Measurements from ENCODE around the gene POLE. TPM values are rescaled to one million over a fixed set of nuclear protein-coding genes. Genes with fewer than 3 reads are reported as not detected.

POLE gene
- total RNA-seq, 1 donor from 2014 or later, result 123 TPM

DNA sequence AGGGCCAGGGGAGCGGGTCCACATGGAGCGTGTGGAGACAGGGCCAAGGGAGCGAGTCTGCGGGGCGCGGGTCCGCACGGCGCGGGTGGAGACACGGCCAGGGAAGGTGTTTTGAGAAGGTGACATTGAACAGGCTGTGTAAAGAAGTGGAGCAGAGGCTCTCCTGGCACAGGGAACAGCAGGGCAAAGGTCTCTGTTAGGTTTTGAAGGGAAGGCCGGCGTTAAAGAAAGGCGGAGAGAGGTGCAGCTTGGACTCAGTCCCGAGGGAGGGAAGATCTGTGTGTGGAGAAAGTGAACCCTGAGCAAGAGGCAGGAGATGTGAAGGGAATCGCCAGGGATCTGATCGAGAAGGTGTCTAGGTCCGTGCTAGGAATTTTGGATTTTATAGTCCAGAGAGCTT lies 2.1 kb upstream of the POLE start:
- intact Hi-C loops (cut with micrococcal nuclease), result loop anchor here (10.0 kb wide), 1 partner anchor 544 kb away; the partner anchor contains the start of genes DDX51 and NOC4L

DNA sequence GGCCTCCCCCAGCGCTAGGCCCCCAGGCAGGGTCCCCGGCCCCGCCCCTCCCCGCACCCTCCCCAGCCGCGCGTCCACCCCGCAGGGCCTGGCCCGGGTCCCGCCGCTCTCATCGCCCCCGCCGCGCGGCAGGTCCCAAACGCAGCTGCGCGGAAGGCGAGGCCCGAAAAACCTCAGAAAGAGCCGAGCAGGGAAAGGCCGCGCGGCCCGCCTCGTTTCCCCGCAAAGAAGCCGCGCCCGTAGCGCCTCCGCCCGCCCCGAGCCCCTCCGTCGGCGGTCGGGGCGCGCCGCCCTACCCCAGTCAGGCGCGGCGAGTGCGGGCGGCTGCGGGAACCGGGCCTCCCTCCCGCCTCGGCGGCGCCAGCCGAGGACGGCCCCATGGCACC lies 324 bp downstream of the POLE start:
- intact Hi-C loops (cut with micrococcal nuclease), result loop anchor here (1.0 to 10.0 kb wide), 8 partner anchors 23 to 758 kb away; partner anchors contain the start of genes ANKLE2, CHFR, DDX51 and NOC4L

DNA sequence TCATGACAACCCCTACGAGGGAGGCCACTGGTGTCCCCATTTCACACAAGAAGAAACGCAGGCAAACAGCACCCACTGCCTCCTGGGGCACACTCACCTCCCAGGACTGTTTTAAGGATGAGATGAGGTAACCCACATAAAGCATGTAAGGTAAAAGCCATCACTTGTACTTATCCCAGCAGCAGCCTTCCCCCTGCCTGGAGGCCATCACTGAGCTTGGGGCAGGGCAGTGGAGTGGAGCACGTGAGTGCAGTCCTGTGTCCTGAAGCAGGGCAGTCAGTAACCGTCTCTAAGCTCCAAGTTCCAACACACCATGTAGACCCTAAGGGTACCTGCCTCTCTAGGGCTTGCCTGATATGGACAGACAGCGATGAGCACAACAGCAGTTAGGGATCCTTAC lies 1.7 kb downstream of the POLE start:
- intact Hi-C loops (cut with micrococcal nuclease), result loop anchor here (10.0 kb wide), 1 partner anchor 541 kb away; the partner anchor contains the start of genes DDX51 and NOC4L

DNA sequence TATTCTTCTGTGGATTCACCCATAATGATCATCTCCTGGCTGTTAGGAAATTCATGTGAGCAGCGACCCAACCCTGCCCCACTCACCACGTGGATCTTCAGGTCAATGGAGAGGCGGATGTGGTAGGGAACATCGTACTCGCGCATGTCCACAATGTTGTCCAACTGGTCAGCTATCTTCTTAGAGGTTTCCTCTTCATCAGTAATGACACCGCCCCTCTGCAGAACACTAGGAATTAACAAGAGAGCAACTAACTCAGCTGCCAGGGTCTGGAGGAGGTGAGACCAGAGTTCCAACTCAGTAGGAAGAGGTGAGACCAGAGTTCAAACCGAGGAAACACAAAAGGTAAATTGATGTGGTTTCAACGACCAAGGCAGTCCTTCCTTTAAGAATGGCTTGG lies 9.7 kb downstream of the POLE start:
- intact Hi-C loops (cut with micrococcal nuclease), result no loop called here

DNA sequence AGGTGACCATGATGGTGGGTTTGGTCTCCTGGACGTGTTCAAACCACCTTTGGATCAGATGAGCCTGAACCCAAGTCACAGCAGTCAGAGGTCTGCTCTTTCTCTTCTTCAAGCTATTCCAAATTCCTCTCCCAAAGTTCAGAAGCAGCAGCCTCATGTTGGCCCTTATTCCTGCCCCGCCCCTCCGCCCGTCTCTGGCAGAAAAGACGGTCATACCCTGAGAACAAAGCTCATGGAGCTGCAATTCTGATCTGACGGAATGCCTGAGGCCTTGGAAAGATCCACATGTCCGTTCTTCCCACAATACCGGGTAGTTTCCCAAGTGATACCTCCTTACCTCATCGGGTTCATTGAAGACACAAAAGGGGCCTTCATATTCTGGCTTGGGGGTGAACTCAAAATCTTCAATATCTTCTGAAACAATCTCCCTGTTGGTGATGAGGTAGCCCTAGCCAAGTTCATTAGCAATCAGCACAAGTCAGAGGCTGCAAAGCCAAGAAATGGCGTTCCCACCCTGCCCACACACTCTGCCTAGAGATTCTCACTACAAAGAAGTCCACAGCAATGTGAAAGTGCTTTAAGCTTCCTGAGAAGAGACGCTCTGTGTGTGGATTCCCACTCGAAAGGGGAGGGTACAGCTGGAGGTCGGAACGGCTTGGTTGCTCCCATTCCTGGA lies 11.2 kb downstream of the POLE start:
- intact Hi-C loops (cut with micrococcal nuclease), result no loop called here

DNA sequence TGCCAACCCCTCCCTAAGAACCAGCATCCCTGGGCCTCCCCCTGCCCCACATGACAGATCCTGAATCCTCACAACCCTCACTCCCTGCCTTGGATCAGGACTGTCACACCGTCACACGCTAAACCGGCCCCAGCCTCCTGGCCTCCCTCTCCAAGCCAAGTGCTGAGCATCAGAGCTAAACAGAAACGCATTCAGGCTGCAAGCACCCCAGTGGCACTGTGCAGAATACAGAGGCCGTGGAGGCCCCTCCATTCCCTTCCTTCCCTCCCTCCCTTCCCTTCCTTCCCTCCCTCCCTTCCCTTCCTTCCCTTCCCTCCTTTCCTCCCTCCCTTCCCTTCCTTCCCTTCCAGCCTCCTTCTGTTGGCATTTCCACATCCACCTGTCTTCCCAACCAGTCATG lies 12.6 kb downstream of the POLE start:
- intact Hi-C loops (cut with micrococcal nuclease), result no loop called here

DNA sequence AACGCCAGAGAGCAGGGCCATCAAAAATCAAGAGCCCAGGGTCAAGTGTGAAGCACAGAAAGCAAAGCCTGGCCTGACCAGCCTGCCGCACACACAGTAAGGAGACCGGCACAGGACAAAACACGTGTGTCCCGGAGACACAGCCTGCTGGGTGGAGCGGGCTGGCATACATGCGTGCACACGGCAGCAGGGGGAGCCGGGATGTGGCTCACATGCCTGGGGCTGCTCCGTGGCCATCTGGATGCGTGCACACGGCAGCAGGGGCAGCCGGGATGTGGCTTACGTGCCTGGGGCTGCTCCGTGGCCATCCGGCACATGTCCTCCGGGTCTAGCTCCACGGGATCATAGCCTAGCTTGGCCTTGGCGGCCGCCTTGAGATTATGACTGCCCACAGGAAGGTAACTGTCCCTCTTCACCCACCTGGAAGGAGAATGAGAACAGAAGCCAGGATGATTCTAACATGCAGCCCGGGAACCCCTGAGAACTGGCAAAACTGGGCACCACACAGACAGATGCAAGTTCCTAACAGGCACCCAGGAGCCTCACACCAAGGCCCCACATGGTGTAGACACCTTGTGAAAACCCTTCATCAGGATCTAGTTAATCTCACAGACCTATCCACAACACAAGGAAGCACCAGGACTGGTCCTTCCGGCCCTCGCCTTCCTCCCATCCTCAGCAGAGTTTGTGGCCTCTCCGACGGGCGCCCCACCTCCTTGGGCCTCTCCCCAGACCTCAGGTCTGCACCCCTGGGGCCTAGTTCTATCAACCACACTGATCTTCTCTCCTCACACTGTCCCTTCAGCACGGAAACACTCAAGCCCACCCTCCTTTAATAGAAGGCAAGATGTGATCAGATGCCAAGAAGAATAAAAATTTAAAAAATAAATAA lies 13.6 kb downstream of the POLE start:
- intact Hi-C loops (cut with micrococcal nuclease), result no loop called here

DNA sequence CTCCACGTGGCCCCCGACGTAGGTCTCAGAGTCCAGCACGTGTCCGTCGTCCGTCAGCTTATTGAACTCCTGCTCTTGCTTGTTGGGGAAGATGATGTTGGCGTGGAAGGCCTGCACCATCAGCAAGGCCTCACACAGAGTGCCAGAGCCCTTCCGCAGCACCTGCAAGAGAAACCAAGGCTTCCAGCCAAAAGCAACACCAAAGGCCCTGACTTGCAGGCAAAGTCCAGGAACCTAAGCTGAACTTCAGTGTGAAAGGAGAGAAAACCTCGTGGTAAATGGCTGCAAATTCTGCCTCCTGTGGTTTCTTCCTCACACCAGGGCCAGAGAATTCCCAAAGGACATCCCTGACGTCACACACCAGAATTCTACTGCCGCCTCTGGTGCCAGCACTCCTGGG lies 14.5 kb downstream of the POLE start:
- intact Hi-C loops (cut with micrococcal nuclease), result no loop called here

DNA sequence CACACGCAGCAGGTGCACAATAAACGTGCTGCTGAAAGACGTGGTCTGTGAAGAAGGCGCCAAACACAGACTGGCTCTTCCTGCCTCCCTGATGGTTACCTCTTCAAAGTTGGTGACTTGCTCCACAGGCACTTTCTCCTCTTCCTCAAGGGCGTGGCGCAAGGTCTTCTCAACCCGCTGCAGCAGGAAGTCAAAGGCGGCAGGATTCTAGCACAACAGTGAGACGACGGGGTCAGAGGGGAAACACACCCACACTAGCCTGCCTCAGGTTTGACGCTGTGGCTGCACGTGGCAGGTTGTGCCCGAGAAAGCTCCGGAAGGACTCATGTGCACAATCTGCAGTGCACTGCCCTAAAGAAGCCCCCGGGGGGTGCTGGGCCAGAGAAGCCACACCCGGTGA lies 15.0 kb downstream of the POLE start:
- intact Hi-C loops (cut with micrococcal nuclease), result no loop called here

DNA sequence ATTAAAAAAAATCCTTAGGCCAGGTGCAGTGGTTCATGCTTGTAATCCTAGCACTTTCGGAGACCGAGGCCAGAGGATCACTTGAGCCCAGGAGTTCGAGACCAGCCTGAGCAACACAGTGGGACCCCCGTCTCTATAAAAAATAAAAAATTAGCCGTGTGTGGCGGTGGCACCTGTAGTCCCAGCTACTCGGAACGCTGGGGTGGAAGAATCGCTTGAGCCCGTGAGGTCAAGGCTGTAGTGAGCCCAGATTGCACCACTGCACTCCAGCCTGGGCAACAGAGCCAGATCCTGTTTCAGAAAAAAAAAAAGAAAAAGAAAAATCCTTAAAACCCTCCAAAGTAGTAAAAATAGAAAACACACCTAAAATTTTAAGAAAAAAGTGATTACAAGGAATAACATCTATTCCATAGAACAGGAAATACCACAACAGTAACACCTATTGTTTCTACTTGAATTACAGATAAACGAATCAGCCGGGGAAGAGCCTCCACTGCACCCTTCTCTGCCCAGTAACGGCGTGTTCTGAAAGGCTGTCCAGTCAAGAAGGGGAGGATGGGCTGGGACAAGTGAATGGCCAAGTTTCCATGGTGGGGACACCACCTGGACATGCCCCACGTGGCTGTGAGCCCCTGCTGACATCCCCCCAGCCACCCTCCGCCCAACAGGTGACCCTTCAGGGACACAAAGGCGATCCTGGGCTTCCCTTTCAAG lies 17.8 kb downstream of the POLE start:
- intact Hi-C loops (cut with micrococcal nuclease), result no loop called here

DNA sequence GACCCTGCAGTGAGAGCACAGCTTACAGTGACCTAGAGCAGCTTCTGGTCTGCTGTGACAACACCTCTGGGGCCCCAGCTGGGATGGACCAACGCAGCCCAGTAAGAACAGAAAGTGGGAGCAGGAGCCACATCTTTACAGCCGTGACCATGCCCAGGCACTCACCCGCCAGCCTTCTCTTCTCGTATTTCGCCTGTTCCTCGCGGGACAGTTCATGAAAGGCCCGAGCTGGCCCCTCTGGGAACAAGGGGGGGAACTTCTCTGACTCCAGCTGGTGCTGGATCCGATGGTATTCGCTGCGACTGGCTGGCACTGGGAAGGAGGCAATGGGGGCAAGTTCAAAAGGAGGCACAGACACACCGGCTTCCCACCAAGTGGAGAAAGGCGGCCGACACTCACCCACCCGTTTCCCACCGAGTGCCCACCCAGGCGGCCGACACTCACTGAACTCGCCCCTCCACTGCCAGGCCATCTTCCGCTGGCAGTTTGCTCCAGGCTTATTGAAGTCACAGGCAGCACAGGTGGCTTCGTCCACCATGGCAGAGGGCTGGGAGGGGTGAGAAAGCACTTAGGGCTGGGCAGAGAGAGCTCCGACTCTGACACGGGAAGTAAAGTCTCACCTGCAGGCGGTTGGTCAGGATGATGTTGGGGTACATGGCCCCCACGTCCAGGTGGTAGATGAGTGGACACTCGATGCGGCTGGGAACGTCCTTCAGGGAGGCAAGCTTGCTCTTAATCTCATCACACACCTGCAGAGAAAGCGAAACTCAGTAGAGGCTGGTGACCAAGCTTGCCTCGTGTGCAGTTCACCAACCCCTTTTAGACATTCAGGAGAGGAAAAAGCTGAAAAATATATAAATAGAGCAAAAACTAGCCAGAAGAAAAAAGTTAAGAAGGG lies 18.7 kb downstream of the POLE start:
- intact Hi-C loops (cut with micrococcal nuclease), result no loop called here

DNA sequence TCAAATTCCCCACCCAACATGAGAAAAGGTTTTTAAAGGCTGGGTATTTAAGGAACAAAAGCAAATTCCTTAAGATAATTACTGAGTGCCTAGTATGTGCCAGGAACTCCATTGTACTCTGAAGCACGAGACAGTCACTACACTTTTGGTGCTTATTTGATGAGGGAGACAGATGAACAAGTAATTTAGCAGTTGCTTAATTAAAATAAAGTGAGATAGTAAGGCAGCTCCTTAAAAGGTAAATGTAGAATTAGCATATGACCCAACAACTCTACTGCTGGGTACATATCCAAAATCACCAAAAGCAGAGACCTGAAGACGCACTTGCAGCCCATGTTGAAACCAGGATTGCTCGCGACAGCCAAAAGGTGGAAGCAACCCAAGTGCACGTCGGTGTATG lies 21.3 kb downstream of the POLE start:
- intact Hi-C loops (cut with micrococcal nuclease), result no loop called here

DNA sequence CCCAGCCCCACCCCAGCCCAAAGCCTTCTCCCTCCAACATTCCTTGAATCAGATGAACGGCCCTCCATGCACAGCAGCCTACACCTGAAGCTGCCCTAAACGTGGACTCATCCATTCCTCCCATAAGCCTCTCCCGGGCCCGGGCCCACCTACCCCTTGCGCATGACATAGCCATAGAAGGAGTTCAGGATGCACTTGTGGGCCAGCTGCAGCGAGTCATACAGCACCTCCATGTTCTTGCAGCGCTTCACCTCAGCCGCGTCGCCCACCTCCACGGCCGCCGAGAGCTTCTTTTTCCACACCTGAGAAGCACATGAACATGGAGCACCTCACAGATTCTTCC lies 22.0 kb downstream of the POLE start:
- intact Hi-C loops (cut with micrococcal nuclease), result no loop called here

DNA sequence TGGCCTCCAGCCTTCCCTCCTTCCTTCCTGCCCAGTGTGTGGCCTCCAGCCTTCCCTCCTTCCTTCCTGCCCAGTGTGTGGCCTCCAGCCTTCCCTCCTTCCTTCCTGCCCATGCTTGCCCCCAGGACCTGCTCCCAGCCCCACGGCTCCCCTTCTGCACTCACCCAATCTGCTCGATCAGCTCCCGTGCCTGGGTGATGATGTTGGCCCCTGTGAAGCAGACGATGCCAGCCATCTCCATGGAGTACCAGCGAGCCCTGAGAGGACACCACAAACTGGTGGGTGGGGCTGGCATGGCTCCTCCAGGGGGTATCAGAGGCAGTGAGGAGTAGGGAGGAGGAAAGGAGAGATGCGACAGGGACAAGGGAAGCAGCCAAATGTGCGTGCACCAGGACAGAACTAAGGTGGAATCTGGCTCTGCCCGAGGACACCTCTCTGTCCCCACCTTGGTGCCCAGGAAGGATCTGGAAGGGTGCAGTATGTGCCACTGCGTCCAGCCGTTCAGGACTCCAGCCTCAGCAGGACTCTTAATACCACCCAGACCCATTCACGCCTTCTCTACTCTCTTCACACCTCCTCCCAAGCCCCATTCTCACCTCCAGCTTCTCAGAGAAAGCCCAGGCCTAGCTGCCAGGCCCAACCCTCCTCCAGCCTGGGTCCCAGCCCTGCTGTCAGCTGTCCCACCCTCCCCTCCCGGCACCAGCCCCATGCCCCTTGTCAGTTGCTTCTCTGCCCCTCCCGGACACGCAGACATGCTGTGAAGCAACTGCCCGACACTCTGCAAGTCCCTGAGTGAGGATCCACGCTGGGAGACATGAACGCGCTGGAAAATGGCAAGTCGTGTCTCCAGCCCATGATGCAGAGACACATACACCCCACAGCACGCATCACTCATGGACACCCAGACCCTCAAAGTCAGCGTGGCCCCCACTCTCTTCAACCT lies 22.7 kb downstream of the POLE start:
- intact Hi-C loops (cut with micrococcal nuclease), result no loop called here

DNA sequence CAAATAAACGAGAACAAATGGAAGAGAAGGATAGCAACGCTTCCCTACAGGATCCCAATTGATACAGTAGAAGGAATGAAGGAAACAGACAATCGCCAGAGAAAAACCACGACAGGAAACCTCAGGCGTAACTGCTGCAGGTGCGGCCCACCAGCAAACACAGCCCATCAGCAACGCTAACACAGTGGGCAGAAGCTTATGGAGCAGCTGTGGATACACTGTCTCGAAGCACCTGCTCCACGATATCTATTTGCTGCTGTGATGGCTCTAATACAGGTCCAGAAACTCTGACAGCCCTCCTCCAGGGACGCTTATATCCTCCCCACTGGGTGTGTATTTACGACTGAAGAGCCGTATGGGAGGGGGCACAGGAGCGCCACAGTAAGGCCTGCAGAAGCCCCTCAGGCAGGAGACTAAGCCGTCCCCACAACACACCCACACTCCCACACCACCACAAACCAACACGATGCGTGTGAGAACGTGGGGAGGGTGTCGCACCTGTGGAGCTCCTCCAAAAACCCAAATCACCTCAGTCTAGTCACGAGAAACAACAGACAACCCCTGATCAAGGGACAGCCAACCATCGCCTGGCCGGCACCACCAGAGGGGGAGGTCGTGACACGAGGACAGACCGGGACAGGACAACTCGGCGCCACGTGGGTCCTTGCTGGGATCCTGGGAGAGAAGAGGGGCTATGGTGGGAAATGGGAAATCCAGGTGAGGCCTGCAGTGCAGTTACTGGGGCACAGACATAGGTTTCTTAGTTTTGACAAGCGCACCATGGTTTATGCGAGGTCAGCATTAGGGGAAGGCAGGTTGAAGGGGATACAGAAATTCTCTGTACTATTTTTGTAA lies 24.0 kb downstream of the POLE start:
- intact Hi-C loops (cut with micrococcal nuclease), result no loop called here

DNA sequence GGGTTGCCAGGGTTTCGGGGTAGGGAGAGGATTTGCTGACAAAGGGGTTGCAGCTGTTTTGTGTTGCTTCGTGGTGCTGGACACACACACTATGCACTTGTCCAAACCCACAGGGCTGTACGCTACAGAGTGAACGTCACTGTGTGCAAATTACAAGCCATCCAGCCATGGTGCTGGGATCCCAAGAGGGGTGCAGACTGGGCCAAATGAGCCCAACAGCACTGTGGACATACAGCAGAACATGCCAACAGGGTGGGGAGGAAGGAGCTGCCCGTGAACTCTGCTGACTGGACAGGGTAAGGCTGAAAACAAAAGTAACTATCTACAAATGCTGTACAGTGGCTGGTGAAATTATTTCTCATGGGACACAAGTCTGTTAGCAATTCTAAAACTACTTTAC lies 25.2 kb downstream of the POLE start:
- intact Hi-C loops (cut with micrococcal nuclease), result no loop called here

DNA sequence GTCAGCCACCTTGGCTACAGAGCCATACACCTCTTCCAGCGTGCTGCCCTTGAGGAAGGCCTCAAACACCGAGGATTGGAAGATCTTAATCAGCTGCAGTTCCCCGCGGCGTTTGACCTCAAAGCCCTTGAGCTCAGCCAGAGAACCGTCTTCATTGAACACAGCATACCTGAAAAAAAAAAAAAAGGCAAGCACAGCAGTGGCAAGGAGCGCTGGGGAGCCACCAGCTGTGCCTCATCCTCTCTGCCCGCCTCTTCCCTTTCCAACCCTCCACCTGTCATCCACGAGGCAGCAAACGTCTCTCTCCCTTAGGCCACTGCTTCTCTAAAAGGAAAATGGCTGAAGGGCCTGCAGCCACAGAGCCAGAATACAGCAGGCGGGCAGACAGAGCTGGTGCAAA lies 26.1 kb downstream of the POLE start:
- intact Hi-C loops (cut with micrococcal nuclease), result no loop called here

DNA sequence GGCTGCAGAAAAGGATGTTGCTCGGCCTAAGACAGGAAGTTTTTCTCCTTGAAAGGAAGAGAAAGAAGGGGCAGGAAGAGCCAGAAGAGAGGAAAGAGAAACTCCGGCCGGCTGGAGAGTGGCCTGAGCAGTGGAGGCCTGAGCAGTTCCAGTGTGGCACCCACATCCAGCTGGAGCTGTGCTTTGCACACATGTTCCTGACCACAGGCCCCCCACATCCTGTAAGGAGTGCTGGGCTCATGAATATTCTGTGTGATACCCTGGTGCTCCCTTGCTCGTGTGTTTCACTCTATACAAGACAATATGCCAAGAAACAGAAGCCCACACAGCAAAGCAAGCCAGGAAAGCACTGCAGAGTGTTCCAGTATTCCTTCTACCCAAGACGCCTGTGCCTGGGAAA lies 27.1 kb downstream of the POLE start:
- intact Hi-C loops (cut with micrococcal nuclease), result no loop called here

DNA sequence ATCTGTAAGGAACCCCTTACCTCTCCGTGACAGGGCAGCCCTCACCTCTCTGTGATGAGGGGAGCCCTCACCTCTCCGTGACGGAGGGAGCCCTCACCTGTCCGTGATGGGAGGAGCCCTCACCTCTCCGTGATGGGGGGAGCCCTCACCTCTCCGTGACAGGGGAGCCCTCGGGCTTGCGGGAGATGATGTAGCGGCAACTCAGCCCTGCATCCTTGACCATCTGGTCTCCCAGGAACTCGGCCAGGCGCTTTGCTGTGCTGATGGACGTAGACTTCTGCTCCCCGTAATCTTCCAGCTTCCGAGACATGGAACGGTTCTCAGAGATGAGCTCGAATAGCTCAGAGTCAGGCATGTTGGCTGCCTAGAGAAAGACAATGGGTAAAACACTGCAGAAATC lies 28.0 kb downstream of the POLE start:
- intact Hi-C loops (cut with micrococcal nuclease), result no loop called here

Data from T-helper 1 cell treated with Interleukin-12 subunit alpha and Interleukin-12 subunit beta and Interleukin-4 antibody, amounts not matched to agents 30 ng/mL and 1 ng/mL, for 36 hours (primary cell).